ENCODE results near the gene WBP2. TPM values are rescaled to one million over a fixed set of nuclear protein-coding genes. Genes with fewer than 3 reads are reported as not detected.

WBP2 gene
- 61.8 and 71.2 TPM in 2 replicates for total RNA-seq (2021; fragmentation: NEBNext Ultra II Directional; extraction: Animal tissue kit (Norgen Biotek cat#: 25700))
- 48.2 and 72.0 TPM in 2 replicates for polyA plus RNA-seq (2011; rRNA removed)
- 19.9 TPM for polyA plus RNA-seq (2011; cell fraction: cytosol; rRNA removed)
- polyA plus RNA-seq (2011; cell fraction: nucleus; rRNA removed) = 66.9 TPM
- 66.8 to 74.2 TPM (median 69.2 TPM) in 4 replicates for polyA plus RNA-seq (2012, experiment 1 of 2)
- polyA plus RNA-seq (2012, experiment 2 of 2) = 67.1 TPM
- polyA plus RNA-seq (2013, experiment 1 of 2) = 61.6 TPM
- polyA plus RNA-seq (2013, experiment 2 of 2) = 60.1 TPM
- 29.7 and 44.3 TPM in 2 replicates for polyA minus RNA-seq (2011; rRNA and poly(A)+ RNA removed)
- 31.1 TPM for polyA minus RNA-seq (2011; cell fraction: cytosol; rRNA and poly(A)+ RNA removed)
- polyA minus RNA-seq (2011; cell fraction: nucleus; rRNA and poly(A)+ RNA removed) = 30.8 TPM
- long read RNA-seq, experiment 1, transcript WBP2-209 (4 exons, 747 nt) = minor isoform, 5 of 139 reads
- long read RNA-seq, experiment 1, transcript WBP2-201 (8 exons, 1,944 nt) = major isoform, 54 of 139 reads
- long read RNA-seq, experiment 1, partial matches to known transcripts = 39 of 139 reads
- long read RNA-seq, experiment 1, other reads (novel, unspliced or antisense) = 37 of 139 reads
- long read RNA-seq, experiment 2, transcript WBP2-201 (8 exons, 1,944 nt) = major isoform, 43 of 51 reads
- long read RNA-seq, experiment 2, partial matches to known transcripts = 0 of 51 reads
- long read RNA-seq, experiment 2, other reads (novel, unspliced or antisense) = 5 of 51 reads

- H3K79me2 ChIP-seq (ENCODE audit: control insufficient read depth in 1 of 2, insufficient read depth in 2 of 2, low read length in 2 of 2) = peaks cover 3 to 9% of the 10 kb centered on the region in 2 experiments; a peak in 3 of 4 replicates
- CTCF ChIA-PET (ENCODE audit: partially characterized antibody) = interaction anchor here (0.6 to 27.2 kb wide), 17 partner anchors 8 to 339 kb away, joined by 3 to 563 read pairs (median 5); partner anchors contain the start of genes MRPL38 and UNC13D
- no peaks in the 10 kb centered on the region for H3K27me3 ChIP-seq (replicated peaks in 1 of 4; ENCODE audit: control insufficient read depth in 3 of 4, extremely low read depth in 1 of 4, insufficient read depth in 3 of 4, low read length in 3 of 4)
- H2AFZ ChIP-seq (ENCODE audit: low read length) = peak within 1 kb of the TSS; percentile 78
- peak within 1 kb of the TSS; percentile 73 for H3K4ac ChIP-seq (replicated peaks; ENCODE audit: insufficient read length, low read depth, low read length)
- peaks cover 10% of the 10 kb centered on the region; the same call in 1 of the 2 replicates for H3K79me1 ChIP-seq (ENCODE audit: low read depth, low read length)
- H3K23me2 ChIP-seq (ENCODE audit: low read depth, low read length) = peaks cover 6% of the 10 kb centered on the region
- H3K36me3 ChIP-seq (ENCODE audit: control insufficient read depth in 2 of 4, insufficient read depth in 4 of 4, low read length in 3 of 4) = peaks cover 5 to 11% (median 9%) of the 10 kb centered on the region in 4 experiments; a peak in 6 of 8 replicates
- H3K4me2 ChIP-seq (ENCODE audit: insufficient read depth in 1 of 2, low read depth in 2 of 2, low read length in 2 of 2) = peak within 1 kb of the TSS; percentile 82 to 87
- no peaks in the 10 kb centered on the region for H4K20me1 ChIP-seq (replicated peaks in 1 of 2; ENCODE audit: control insufficient read depth in 1 of 2, insufficient read depth in 2 of 2, low read length in 2 of 2)
- peak within 1 kb of the TSS; percentile 95; the same call in 1 of the 2 replicates for H3K18ac ChIP-seq (ENCODE audit: extremely low read depth, low read length)
- no peak within 1 kb of the TSS for H2BK20ac ChIP-seq (ENCODE audit: low read length)
- DNase-seq (ENCODE audit: low read depth in 1 of 2, low spot score in 2 of 2) = peak; percentile 95 to 100
- peaks cover 0 to 7% (median 2%) of the 10 kb centered on the region in 4 experiments; a peak in 4 of 7 replicates for H3K4me1 ChIP-seq (replicated peaks in 1 of 4; ENCODE audit: control insufficient read depth in 3 of 4, insufficient read depth in 4 of 4, low read length in 3 of 4)
- 3% methylated on average over 42 of the region's 58 CpGs; no CpG with 5 or more reads in 1 of the 2 experiments for WGBS, 2 experiments (ENCODE audit: extremely low coverage in 1 of 2, insufficient coverage in 1 of 2, insufficient read length in 1 of 2, insufficient replicate concordance in 2 of 2, low coverage in 1 of 2, low lambda C conversion rate in 2 of 2, missing lambda C conversion rate in 1 of 2)
- H4K91ac ChIP-seq (replicated peaks; ENCODE audit: insufficient read length, low read length) = peak within 1 kb of the TSS; percentile 54
- peak within 1 kb of the TSS; percentile 96 for H4K8ac ChIP-seq (ENCODE audit: extremely low read depth, insufficient read depth, low read length)
- no peak within 1 kb of the TSS for H2BK12ac ChIP-seq (ENCODE audit: low read depth, low read length)
- H2BK5ac ChIP-seq (ENCODE audit: low read depth, low read length) = peak within 1 kb of the TSS; percentile 92
- H3K4me3 ChIP-seq (ENCODE audit: extremely low read depth in 1 of 4, insufficient read depth in 2 of 4, low read depth in 3 of 4, low read length in 4 of 4) = peak within 1 kb of the TSS; percentile 81 to 95 (median 91)
- peak; percentile 75 for FAIRE-seq
- H2BK15ac ChIP-seq (ENCODE audit: low read length) = no peak within 1 kb of the TSS
- H2AK5ac ChIP-seq (ENCODE audit: low read depth, low read length) = 0 out of 2 replicates have a peak within 1 kb of the TSS, but pooled peaks have one; percentile 88
- POLR2A ChIA-PET (ENCODE audit: partially characterized antibody) = interaction anchor here (0.8 to 4.7 kb wide), 13 partner anchors 9 to 76 kb away, joined by 3 to 28 read pairs (median 8); partner anchors contain the start of genes TRIM47 and TRIM65
- no peak within 1 kb of the TSS for H2BK120ac ChIP-seq (replicated peaks; ENCODE audit: low read depth, low read length)
- peak within 1 kb of the TSS; percentile 87 for H4K5ac ChIP-seq (ENCODE audit: insufficient read length, low read depth, low read length)
- H3K56ac ChIP-seq (replicated peaks; ENCODE audit: insufficient read length, low read depth, low read length) = peak within 1 kb of the TSS; percentile 75
- no peaks in the 10 kb centered on the region for H3K9me3 ChIP-seq (ENCODE audit: insufficient read depth in 2 of 2, low read depth in 1 of 2, low read length in 1 of 2)
- H3K23ac ChIP-seq (ENCODE audit: insufficient read length) = no peak within 1 kb of the TSS
- peak within 1 kb of the TSS; percentile 93 for H3K27ac ChIP-seq (ENCODE audit: low read depth, low read length)
- peak within 1 kb of the TSS; percentile 59 to 92 (median 88) for H3K9ac ChIP-seq (replicated peaks in 1 of 4; ENCODE audit: extremely low read depth in 1 of 4, low read depth in 3 of 4, low read length in 3 of 4)
- no peak within 1 kb of the TSS for H3K14ac ChIP-seq (ENCODE audit: insufficient read length)
- TF ChIP-seq ATF3 (IDR thresholded peaks at IDR 0.05; ENCODE audit: insufficient read depth, low read depth, low read length) = peak; percentile 92
- peak; percentile 54; the same call in 1 of the 2 replicates for TF ChIP-seq TBP (IDR thresholded peaks at IDR 0.05; ENCODE audit: low read depth, low read length)
- no peak for TF ChIP-seq BCL11A (IDR thresholded peaks at IDR 0.05; ENCODE audit: low read depth in 2 of 2, low read length in 2 of 2)
- peak; percentile 97 for TF ChIP-seq SIX5 (IDR thresholded peaks at IDR 0.05; ENCODE audit: low read depth, low read length)
- peak; percentile 78 for TF ChIP-seq TAF1 (IDR thresholded peaks at IDR 0.05; ENCODE audit: low read depth, low read length)
- no peak for TF ChIP-seq SUZ12 (IDR thresholded peaks at IDR 0.05; ENCODE audit: low read length)
- no peak for TF ChIP-seq EZH2 (IDR thresholded peaks at IDR 0.05; ENCODE audit: low read depth, low read length, severe bottlenecking)
Measured at GRCh38 chr17:75855310-75856061, at the start of gene WBP2. WBP2 (minus strand) TSS chr17:75855335; CDS start chr17:75855297, 38 bp downstream.
